HepG2 (cell line): ENCODE data around the gene AUTS2. TPM values are rescaled to one million over a fixed set of nuclear protein-coding genes. Genes with fewer than 3 reads are reported as not detected.

Experiments used
- AKNA ChIP-seq: sonication (generic); formaldehyde crosslinking; IDR thresholded peaks from 2 replicates; pipeline ENCODE4 v1.4.0; 2020; ENCODE audit warnings: missing genetic modification reagents, borderline replicate concordance
- BHLHE40 ChIP-seq: IDR thresholded peaks from 2 replicates; pipeline ENCODE4 v1.6.1; 2011; ENCODE audit warnings: low read length, improper control_type of control experiment
- NFKB2 ChIP-seq: sonication (generic); formaldehyde crosslinking; IDR thresholded peaks from 2 replicates; pipeline ENCODE4 v1.4.0; 2020; ENCODE audit warnings: missing genetic modification reagents, borderline replicate concordance
- THAP8 ChIP-seq: sonication (generic); formaldehyde crosslinking; IDR thresholded peaks from 2 replicates; pipeline ENCODE4 v1.5.1; 2020; ENCODE audit warnings: missing genetic modification reagents, mild to moderate bottlenecking, borderline replicate concordance
- ZNF274 ChIP-seq: sonication (generic); formaldehyde crosslinking; IDR thresholded peaks from 2 replicates; pipeline ENCODE4 v1.5.1; 2020; ENCODE audit warnings: mild to moderate bottlenecking, missing genetic modification reagents
- ZNF546 ChIP-seq: sonication (generic); formaldehyde crosslinking; conservative IDR thresholded peaks from 2 replicates; pipeline ENCODE4 v1.8.1; 2023; ENCODE audit warnings: mild to moderate bottlenecking, missing genetic modification reagents
- ZNF550 ChIP-seq: sonication (generic); formaldehyde crosslinking; IDR thresholded peaks from 2 replicates; pipeline ENCODE4 v1.4.0; 2020; ENCODE audit warnings: mild to moderate bottlenecking, missing genetic modification reagents, borderline replicate concordance
- ZSCAN21 ChIP-seq: sonication (generic); formaldehyde crosslinking; IDR thresholded peaks from 2 replicates; pipeline ENCODE4 v1.8.0; 2022; ENCODE audit warnings: mild to moderate bottlenecking, missing genetic modification reagents, moderate library complexity, borderline replicate concordance
- polyA plus RNA-seq, 8 experiments: library from polyadenylated mRNA; depleted of rRNA in 3 of 8; stranded (reverse) in 7 of 8; unstranded in 1 of 8; fragments of >200 nt; fragmentation: Illumina TruSeq in 4 of 8; extraction: Trizol in 4 of 8; gene quantifications; 2 replicates each; pipeline versions ENCODE4 v1.2.1 to v1.2.3, GENCODE V29; 2011 to 2016; ENCODE audit warnings: low read depth in 4 of 8, missing spikeins in 1 of 8, mixed read lengths in 1 of 8; ENCODE audit not compliant: insufficient read depth in 1 of 8
- total RNA-seq, 5 experiments: library from RNA; depleted of rRNA; stranded (reverse); fragments of >200 nt; fragmentation: Illumina TruSeq; extraction: Trizol; gene quantifications; 2 replicates each; pipeline ENCODE4 v1.2.3, GENCODE V29; 2016; ENCODE audit warnings: low read depth in 1 of 5
- TF ChIP-seq, protein P1 (sequence below): IDR thresholded peaks from 2 replicates; pipeline ENCODE4 v1.6.1; 2016; ENCODE audit warnings: low read depth, missing genetic modification reagents, missing compliant biosample characterization
- TF ChIP-seq, protein P2 (sequence below): fragments of 450-650 bp; IDR thresholded peaks from 2 replicates; pipeline ENCODE4 v1.6.1; 2017; ENCODE audit warnings: mild to moderate bottlenecking

Gene AUTS2
- total and polyA plus RNA-seq, 2 of the 13 experiments (the other 11 are each of a cell fraction or from before 2014, with no cell fraction given), result 0.38 TPM; not detected in 1

- TF ChIP-seq AKNA (CRISPR knock-in tag) (no peak), ZNF550 (no peak), NFKB2 (CRISPR knock-in tag) (no peak), ZNF546 (no peak), THAP8 (CRISPR knock-in tag) (no peak), BHLHE40 (no peak), ZNF274 (CRISPR knock-in tag) (no peak), ZSCAN21 (no peak)
- TF ChIP-seq, protein P1, sequence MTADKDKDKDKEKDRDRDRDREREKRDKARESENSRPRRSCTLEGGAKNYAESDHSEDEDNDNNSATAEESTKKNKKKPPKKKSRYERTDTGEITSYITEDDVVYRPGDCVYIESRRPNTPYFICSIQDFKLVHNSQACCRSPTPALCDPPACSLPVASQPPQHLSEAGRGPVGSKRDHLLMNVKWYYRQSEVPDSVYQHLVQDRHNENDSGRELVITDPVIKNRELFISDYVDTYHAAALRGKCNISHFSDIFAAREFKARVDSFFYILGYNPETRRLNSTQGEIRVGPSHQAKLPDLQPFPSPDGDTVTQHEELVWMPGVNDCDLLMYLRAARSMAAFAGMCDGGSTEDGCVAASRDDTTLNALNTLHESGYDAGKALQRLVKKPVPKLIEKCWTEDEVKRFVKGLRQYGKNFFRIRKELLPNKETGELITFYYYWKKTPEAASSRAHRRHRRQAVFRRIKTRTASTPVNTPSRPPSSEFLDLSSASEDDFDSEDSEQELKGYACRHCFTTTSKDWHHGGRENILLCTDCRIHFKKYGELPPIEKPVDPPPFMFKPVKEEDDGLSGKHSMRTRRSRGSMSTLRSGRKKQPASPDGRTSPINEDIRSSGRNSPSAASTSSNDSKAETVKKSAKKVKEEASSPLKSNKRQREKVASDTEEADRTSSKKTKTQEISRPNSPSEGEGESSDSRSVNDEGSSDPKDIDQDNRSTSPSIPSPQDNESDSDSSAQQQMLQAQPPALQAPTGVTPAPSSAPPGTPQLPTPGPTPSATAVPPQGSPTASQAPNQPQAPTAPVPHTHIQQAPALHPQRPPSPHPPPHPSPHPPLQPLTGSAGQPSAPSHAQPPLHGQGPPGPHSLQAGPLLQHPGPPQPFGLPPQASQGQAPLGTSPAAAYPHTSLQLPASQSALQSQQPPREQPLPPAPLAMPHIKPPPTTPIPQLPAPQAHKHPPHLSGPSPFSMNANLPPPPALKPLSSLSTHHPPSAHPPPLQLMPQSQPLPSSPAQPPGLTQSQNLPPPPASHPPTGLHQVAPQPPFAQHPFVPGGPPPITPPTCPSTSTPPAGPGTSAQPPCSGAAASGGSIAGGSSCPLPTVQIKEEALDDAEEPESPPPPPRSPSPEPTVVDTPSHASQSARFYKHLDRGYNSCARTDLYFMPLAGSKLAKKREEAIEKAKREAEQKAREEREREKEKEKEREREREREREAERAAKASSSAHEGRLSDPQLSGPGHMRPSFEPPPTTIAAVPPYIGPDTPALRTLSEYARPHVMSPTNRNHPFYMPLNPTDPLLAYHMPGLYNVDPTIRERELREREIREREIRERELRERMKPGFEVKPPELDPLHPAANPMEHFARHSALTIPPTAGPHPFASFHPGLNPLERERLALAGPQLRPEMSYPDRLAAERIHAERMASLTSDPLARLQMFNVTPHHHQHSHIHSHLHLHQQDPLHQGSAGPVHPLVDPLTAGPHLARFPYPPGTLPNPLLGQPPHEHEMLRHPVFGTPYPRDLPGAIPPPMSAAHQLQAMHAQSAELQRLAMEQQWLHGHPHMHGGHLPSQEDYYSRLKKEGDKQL, result no peak
- TF ChIP-seq, protein P2, sequence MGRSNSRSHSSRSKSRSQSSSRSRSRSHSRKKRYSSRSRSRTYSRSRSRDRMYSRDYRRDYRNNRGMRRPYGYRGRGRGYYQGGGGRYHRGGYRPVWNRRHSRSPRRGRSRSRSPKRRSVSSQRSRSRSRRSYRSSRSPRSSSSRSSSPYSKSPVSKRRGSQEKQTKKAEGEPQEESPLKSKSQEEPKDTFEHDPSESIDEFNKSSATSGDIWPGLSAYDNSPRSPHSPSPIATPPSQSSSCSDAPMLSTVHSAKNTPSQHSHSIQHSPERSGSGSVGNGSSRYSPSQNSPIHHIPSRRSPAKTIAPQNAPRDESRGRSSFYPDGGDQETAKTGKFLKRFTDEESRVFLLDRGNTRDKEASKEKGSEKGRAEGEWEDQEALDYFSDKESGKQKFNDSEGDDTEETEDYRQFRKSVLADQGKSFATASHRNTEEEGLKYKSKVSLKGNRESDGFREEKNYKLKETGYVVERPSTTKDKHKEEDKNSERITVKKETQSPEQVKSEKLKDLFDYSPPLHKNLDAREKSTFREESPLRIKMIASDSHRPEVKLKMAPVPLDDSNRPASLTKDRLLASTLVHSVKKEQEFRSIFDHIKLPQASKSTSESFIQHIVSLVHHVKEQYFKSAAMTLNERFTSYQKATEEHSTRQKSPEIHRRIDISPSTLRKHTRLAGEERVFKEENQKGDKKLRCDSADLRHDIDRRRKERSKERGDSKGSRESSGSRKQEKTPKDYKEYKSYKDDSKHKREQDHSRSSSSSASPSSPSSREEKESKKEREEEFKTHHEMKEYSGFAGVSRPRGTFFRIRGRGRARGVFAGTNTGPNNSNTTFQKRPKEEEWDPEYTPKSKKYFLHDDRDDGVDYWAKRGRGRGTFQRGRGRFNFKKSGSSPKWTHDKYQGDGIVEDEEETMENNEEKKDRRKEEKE, result no peak
Measured at GRCh38 chr7:69728304-69728703, 130.0 kb downstream of the AUTS2 start (continued).
